Stimulated activated CD8-positive, alpha-beta memory T cell treated with anti-CD3 and anti-CD28 coated beads, Interleukin-7, amount 100 ng/mL, for 48 hours (primary cell): ENCODE measurements around the gene PRELID3B.

Experiments used
- DNase-seq, 2 donors: peaks; one replicate each; pipeline ENCODE4 v3.0.0-alpha.2; 2020; ENCODE audit warnings: low read depth in 1 of 2; ENCODE audit errors: extremely low read depth in 1 of 2

Gene PRELID3B

DNA sequence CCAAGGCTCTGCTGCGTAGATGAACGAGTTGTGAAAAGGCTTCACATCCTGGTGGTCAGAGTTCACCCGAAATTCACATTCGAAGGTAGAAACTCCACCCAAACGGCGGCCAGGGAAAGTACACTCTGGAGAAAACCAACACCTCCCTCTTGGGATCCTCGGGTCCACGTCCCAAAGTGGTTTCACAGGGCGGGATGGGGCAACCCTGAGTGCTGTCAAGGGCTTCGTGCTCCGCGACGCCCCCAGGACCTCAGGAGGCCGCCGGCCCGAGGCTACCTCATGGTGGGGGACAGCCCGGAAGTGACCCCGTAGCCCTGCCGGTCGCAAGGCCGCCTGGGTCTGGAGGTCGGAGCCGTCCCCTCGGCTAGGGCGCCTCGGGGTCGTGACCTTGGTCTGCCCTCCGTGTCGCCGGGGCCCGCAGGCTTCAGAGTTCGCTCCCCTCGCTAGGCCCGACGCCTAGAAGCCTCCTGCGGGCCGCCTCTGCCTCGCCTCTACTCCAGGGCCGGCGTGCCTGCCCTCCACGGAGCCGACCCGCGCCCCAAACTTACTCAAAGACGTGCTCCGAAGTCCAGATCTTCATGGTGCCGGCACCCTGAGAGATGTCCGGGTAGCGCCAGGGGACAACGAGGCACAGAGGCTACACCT is at the start of gene PRELID3B:
PRELID3B (minus strand) TSS at position 636 of the 645 bp plus-strand sequence; CDS start at position 580, 56 bp downstream.
- DNase-seq: peak in 1 of 2 donors; percentile 25

GRCh38 chr20:59087829-59088433 is 45.3 kb upstream of the PRELID3B start:
- DNase-seq: peak; percentile 40 to 68

DNA sequence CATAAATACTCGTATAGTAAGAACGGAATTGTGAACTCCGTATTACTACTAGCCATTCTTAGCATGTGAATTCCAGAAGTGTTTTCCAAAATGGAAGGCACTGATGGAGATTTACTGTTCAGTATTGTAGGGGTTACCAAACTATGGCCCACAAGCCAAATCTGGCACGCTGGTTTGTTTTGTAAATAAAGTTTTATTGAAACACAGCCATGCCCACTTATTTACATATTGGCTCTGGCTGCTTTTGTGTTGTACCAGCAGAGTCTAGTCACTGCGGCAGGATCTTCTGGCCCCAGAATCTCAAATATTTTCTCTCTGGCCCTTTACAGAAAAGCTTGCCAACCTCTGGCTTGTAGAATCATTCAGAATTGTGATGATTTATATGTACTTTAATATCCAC is 44.3 kb upstream of the PRELID3B start:
- DNase-seq: no peak

- DNase-seq: no peak
These were observed 41.7 kb upstream of the PRELID3B start for GRCh38 chr20:59084041-59084850.

GRCh38 chr20:59082981-59083380 is 40.4 kb upstream of the PRELID3B start:
- no peak for DNase-seq

GRCh38 chr20:59082077-59082740 is 39.6 kb upstream of the PRELID3B start:
- DNase-seq: no peak

DNA sequence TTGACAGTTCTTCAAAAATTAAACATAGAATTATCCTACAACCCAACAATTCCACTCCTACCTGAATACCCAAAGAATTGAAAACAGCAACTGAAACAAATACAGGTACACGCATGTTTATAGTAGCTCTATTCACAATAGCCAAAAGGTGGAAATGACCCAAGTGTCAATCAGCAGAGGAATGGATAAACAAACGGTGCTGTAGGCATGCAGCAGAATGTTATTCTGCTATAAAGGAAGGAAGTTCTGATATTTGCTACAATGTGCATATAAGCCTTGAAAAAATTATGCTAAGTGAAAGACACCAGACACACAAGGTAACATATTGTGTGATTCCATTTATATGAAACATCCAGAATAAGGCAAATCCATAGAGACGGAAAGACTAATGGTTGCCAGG is 38.5 kb upstream of the PRELID3B start:
- DNase-seq: no peak

DNA sequence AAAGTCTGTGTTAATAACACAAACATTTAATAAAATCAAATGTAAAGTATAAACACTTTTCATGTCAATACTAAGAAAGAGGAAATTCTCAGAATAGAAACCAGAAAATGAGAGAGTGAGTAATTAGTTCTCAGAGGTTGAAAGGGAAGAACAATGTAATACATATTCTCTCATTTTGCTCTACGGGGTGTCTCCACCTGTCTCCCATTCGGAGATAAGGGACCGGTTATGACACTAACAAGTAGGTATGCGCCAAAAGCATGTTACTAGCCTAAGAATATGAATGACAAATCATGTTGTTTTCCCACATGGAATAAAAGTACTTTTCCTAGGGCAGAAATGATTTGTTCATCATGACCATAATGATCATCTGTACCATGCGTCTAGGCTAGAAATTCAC is 35.6 kb upstream of the PRELID3B start:
- no peak for DNase-seq

DNA sequence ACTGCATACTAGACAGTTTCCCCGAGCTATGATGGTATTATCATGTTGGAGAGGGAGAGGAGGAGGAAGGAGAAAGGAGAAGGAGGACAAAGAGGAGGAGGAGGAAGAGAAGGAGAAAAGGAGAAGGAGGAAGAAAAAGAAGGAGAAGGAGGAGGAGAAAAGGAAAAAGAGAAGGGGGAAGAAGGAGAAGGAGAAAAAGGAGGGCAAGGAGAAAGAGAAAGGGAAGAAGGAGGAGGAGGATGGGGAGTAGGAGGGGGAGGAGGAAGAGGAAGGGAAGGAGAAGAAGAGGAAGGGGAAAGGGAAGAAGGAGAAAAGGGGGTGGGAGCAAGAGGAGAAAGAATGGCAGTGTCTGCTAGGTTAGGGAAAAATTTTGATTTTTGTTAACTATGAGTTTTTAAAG is 35.1 kb upstream of the PRELID3B start:
- no peak for DNase-seq

GRCh38 chr20:59075934-59076508 is 33.4 kb upstream of the PRELID3B start:
- DNase-seq: no peak

- DNase-seq: no peak
These were observed 31.9 kb upstream of the PRELID3B start for GRCh38 chr20:59074456-59074855.

DNA sequence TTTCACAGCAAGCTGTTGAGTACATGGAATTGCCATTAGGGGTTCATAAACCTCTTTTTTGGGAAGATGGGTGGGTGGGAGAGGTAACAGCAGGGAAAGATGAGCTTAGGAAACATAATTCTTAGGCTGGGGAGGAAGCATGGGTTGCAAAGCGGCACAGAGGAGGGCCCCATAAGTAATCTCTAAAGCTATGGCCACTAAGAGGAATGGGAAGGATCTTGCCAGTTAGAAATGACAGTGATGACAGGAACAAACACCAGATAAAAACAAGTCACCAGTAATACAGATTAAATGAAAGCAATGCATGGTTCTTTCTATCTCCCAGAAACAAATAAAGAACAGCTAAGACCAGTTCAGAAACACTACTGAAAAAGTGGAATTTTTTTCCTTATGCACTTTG is 31.0 kb upstream of the PRELID3B start:
- DNase-seq: no peak

GRCh38 chr20:59071216-59071615 is 28.6 kb upstream of the PRELID3B start:
- no peak for DNase-seq

DNA sequence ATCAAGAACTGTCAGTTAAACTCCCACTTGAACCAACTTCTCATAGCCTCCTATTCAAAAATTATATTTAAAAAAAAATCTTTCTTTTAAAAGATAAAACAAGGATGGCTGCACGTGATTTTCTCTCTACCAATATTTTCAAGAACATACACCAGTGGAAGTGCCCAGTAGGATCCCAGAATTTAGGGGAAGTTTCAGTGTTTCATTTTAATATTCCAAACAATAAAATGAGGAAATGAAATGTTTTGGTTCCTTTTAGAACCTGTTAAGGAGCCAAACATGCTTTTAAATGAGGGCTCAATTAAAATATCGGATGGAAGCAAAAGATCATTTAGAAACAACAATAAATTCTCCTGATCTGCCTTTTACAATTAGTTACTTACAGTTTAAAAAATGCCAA is 26.4 kb upstream of the PRELID3B start:
- no peak for DNase-seq

DNA sequence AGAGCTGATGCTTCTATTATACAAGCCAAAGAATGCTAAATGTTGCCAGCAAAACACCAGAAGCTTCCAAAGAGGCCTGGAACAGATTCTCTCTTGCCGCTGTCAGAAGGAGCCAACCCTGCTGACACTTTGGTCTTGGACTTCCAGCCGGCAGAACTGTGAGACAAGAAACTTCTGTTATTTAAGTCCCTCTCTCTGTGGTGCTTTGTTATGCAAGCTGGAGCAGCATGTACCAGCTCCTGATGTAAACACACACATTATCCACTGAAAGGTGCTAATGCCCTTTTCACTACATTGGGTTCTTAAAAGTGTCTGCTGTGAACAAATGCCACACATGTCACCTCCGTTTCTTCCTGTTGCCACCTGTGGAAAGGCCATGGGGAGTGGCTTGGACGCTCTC is 25.9 kb upstream of the PRELID3B start:
- DNase-seq: no peak

GRCh38 chr20:59064214-59064722 is 21.7 kb upstream of the PRELID3B start:
- DNase-seq: no peak

DNA sequence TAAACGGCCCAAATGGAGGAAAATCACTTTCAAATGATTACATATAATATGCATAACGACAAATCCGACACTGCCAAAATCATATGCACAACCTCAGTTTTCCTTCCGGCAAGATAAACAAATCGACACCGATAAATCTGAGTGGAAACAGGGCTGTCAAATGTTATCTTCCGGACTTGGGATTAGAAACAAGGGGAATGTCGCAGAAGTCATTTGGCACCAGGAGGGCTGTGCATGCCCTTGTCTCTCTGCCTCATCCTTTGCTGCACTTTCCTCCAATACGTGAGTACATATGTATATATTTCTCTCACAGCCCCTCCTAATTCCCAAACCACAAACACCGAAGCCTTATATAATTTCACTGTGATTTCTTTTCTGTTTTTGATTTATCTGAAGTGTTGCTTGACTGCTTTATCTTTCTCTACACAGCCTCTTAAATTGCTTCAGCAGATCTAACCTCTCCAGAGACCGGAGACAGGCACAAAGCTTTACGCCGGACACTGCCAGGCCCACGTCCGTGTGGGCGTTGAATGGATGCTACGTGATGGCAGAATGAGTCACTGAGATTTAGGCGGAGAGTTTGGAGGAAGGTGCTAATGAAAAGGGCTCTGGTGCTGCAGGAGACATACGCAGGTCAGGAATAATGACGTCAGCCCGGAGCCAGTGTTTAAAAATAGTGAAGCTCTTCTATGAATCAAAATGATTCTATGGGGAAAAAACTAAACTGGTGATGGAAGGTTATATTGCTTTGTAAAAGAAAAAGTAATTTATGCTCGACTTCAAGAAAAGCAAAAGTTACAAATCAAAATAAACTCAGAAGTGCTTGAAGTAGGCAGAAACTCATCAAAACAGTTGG is 21.0 kb upstream of the PRELID3B start:
- no peak for DNase-seq

- DNase-seq: no peak
These were observed 19.5 kb upstream of the PRELID3B start for GRCh38 chr20:59062081-59062480.

DNA sequence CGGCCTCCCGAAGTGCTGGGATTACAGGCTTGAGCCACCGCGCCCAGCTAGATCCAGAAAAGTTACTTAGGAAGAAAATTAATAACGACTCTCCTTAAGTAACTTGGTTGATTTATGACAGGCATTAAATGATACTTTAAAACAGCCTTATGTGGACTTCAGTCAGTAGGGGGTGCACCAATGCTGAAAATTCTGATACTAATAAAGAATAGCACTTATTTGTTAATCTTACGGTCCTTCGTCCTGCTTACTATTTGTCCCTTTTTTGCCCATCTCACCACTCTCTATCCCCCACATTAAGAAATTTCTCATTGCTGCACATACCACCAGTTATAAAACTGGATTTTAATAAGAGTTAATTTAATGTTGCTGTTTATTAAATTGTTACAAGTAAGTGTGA is 12.7 kb upstream of the PRELID3B start:
- no peak for DNase-seq

- no peak for DNase-seq
These were observed 9.1 kb upstream of the PRELID3B start for GRCh38 chr20:59051666-59052185.
